ENCODE measurements around the gene CD36.

CD36 gene

GRCh38 chr7:80708123-80708522 lies 69.7 kb downstream of the CD36 start:
- no peak for DNase-seq

- DNase-seq = no peak
These were observed 73.1 kb downstream of the CD36 start for GRCh38 chr7:80711531-80711930.

GRCh38 chr7:80719261-80719660 lies 80.8 kb downstream of the CD36 start:
- no peak for DNase-seq

GRCh38 chr7:80720146-80720545 lies 81.7 kb downstream of the CD36 start:
- DNase-seq = no peak

GRCh38 chr7:80721883-80722615 lies 83.6 kb downstream of the CD36 start:
- no peak for DNase-seq

- DNase-seq = no peak
These were observed 84.3 kb downstream of the CD36 start for GRCh38 chr7:80722616-80723195.

- no peak for DNase-seq
These were observed 85.9 kb downstream of the CD36 start for GRCh38 chr7:80724249-80724871.

GRCh38 chr7:80725181-80725611 lies 86.8 kb downstream of the CD36 start:
- DNase-seq = peak; percentile 27
